ENCODE data around the gene FHOD3.
A peak's percentile ranks its signal among the peaks of the same experiment; 100 is the strongest.
"Not testable (repeated sequence)": the region's sequence is repeated elsewhere in the genome, so short reads cannot be mapped to it uniquely, and the experiment has no call there.

Gene FHOD3

DNA sequence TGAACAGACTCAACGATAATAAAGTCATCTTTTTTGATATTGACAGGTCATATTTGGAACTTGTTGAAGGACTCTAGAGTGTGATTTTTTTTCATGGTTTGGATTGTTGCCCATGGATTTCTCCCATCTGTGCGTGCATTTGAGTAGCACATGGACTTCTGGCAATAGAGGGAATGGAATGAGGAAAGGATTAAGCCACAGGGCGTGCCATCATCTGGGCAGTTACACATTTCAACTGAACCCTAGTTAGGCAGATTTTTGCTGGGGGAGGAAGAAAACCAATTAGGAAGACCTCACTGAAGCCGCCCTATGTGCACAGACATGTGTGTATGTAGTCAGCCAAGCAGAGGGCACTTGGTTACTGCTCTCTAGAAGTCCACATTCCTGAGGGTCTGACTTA is 458.7 kb downstream of the FHOD3 start:
- peak; percentile 87 for DNase-seq (ENCODE audit: low spot score)

DNA sequence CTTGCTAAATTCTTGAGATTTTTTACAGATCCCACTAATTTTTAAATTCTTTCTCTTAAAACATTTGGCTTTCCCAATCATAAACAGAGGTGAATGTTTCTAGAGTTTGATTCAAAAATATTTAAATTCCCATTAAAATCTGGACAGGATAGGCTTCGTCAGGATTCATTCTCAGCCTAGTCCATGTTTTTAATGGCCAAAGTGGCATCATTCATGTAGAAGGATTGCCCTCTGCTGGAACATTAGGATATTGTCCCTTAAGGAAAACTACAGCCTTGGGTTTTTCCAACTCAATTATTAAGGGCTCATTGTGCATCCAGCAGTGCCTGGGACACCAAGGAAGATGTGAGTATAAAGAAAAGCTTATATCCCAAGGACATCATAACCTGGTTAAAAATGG is 459.6 kb downstream of the FHOD3 start:
- peak; percentile 73 for DNase-seq (ENCODE audit: low spot score)

DNA sequence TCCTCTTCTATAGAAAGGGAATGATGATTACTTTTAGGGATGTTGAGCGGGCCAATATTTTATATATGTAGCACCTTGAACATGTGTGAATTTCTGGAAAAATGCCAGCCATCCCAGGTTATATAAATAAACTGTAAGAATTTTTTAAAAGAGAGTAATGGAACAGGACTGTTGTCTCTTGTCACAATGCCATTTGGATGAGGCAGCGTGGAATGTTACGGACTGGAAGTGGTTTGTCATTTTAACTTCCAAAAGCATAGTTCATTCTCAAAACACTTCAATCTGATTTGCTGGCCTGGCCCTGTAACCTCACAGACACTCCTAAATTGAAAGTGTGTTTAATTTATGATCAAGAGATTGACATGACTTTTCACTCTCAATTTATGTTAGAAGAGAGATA is 460.5 kb downstream of the FHOD3 start:
- DNase-seq (ENCODE audit: low spot score): peak; percentile 51

DNA sequence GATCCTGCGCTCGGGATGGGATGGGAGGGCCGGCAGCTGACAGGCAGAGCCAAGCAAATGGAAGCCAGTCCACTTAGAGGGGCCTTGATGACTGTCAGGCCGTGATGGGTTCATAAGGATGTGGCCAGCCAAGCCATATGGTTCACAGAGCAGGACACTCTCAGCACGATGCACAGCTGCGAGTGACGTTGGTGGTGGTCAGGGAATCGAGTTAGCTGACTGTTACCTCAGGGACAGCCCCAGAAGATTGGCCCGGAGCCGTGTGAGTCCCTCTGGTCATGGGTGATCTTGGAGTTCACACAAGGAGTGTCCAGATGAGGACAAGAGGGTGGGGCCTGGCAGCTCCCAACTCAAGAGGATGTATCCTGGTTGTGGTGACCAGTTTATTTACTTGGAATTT is 461.1 kb downstream of the FHOD3 start:
- DNase-seq (ENCODE audit: low spot score): no peak

DNA sequence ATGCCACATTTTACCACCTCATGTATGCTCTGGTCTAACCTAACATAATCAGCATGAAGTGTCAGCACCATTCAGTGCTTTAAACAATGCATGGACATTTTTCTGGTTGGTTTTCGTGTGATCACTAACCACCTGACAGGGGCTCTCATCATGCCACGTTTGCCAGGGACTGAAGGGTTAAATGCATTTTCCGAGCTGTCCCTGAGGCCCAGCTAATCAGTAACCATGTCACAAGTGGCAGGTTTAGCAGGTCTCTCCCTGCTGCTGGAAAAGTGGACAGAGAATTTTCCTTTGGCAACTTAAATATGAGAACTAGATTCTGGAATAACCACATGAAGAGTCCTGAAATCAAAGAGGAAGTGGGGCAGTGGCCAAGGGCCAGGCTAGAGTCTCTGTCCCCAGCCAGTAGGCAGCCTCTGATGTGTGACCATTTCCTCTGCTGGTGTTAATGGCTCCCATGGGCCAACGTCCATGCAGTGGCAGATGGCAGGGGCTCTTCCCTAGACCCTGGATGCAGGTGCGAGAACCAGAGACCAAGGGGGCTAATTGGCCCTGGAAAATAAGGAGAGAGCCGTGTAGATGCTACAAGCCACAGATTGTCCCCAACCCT is 461.8 kb downstream of the FHOD3 start:
- DNase-seq (ENCODE audit: low spot score): no peak

DNA sequence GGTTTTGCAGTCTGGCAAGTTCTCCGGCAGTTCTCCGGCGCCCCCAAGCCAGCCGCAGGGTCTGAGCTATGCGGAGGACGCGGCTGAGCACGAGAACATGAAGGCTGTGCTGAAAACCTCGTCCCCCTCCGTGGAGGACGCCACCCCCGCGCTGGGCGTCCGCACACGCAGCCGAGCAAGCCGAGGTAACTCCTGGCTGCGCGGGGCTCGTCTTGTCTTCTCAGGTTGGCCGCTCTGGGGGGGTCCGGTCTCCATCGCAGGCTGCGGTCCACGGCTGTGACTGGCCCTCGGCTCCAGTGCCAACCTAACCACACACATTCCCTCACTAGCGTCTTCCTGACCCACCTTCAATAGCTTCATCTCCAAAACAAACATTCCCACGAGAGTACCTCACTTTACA is 463.1 kb downstream of the FHOD3 start:
- DNase-seq (ENCODE audit: low spot score): no peak

DNA sequence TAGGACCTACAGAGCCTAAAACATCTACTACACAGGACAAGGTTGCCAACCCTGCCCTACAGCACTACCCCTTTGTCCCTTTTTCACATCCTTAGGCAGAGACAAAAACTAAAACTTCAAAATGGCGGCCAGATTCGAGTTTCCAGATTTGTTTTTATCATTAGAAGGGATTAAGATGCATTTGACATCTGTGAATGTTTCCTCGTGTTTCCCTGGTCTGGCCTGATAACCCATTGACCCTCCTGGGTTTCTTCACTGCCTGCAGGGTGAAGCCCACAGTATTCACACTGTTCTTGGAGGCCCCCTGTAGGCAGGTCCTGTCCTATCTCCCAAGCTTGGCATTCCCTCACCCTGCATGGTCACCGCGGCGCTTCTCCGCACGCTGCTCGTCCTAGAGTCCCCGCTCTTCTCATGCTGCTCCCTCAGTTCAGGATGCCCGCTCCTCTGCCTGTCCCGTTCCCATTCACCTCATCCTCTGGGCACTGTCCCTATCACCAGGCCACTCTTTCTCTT is 463.7 kb downstream of the FHOD3 start:
- DNase-seq (ENCODE audit: low spot score): no peak

DNA sequence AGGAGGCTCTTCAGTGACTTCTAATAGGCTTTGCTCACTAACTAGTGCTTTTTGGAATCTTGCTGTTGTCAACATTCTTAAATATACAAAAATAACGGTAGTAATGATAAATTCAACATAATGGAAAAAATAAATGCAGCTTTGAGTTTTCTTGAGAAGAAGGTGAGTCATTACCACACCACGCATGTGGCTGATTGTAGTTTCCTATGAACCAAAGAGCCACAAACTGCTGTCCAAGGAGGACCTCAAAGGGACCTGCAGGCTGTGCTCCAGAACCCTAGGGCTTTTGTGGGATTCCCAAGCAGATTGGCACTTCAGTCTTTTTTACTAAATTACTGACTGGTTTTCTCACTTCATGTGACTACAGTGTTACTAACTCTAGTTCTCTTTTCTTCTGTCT is 464.6 kb downstream of the FHOD3 start:
- no peak for DNase-seq (ENCODE audit: low spot score)

DNA sequence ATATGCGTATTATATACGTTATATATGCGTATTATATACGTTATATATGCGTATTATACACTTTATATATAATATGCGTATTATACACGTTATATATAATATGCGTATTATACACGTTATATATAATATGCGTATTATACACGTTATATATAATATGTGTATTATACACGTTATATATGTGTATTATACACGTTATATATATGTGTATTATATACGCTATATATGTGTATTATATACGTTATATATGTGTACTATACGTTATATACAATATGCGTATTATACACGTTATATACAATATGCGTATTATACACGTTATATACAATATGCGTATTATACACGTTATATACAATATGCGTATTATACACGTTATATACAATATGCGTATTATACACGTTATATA is 465.5 kb downstream of the FHOD3 start:
- not testable (repeated sequence) for DNase-seq (ENCODE audit: low spot score)

DNA sequence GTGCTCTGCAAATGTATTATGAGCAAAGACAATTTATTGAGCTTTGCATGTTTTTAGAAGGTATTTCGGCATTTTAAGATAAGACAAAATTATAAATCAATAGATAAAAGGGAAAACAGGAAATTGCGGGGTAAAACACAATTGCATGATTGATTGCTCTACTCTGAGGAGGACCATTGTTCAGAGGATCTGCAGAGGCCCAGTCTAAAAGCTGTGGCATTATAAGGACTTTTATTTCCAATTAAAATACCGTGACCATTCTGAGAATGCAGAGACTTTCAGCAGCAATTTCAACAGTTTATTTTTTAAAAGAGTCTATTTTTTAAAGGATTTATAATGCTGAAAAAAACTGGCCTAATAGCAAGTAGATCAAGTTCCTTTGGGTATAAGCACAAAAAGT is 469.3 kb downstream of the FHOD3 start:
- no peak for DNase-seq (ENCODE audit: low spot score)

DNA sequence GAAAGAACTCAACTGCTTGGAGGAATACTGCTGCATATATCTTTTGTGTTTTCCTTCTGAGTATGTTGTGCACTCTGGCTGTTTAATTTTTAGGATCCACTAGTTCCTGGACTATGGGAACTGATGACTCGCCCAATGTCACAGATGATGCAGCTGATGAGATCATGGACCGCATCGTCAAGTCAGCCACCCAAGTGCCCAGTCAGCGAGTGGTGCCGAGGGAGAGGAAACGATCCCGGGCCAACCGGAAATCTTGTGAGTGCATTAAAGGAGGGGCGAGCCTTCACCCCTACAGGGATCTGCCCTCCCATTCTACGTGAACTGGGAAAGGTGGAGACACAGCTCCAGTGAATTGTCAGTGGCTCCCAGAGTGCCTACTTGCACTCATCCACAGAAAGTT is 471.7 kb downstream of the FHOD3 start:
- DNase-seq (ENCODE audit: low spot score): no peak

DNA sequence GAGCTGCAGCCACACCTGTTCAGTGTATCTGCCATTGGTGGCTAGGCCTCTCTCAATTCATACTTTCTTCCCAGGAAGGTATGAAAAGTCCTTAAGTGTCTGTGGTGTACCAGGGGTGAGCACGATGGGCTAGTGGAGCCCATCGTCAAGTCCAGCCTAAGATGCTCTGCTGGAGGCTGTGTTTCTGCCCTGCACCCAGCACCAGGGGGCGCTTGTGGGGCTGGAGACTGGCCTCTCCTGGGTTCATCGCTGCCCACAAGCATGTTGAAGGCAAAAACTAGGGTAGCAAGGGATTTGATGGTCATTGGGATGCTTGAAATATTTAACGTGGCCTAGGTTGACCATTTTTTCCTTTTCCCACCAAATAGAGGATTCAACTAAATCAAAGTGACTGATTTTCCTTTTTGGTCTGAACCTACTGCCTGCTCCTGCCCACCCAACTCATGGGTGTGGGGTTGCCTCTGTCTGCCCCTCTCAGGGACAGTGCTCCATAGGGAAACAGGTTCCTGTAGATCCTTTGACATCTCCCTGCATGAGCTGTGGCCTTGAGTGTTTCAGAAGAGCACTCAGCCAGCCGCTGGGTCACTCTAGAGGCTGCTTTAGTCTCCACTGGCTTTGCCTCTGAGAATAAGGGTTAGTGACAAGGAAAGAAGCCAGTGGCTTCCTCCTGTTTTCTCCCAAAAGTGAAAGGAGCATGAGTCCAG is 472.2 kb downstream of the FHOD3 start:
- DNase-seq (ENCODE audit: low spot score): no peak

DNA sequence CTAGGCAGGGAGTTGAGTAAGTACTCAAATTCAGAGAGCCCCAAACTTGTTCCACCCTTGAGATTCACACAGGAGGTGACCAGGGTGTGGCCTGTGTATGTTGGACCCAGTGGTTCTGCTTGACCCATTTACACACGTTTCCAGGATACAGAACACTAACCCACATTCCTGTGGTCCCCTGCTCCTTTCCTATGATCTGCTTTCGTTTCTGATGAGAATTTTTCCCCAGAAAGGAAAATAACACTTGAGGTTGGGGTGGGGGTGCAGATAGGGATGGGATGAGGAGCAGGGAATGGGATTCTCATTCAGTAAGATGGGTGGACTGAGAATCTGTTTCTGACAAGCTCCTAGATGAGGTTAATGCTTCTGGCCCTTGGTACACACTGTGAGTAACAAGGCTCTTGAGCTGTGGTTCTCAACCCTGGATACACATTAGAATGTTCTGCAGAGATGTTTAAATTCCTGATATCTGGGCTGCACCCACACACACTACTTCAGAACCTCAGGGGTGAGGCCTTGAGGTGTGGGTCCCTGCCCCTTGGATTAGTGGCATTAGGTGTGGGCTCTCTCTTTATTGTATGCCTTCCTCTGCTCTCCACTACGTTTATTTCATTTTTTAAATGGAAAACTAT is 472.9 kb downstream of the FHOD3 start:
- peak; percentile 72 for DNase-seq (ENCODE audit: low spot score)

DNA sequence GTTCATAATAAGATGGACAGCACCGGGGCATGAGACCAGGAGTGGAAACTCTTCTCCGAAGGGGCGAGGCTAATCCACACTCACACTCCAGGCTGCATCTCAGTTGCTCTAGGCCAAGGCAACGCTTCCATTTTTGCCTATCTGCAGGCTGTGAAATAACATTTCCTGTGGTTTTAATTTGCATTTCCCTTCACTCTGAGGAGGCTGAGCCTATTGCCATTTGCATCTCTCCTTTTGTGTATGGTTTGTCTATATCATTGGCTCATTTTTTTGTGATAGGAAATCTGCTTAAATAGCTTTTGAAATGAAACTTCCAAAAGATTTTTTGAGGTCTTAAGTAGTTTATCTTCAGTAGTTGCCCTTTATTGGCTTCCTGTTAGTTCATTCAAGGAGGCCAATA is 473.7 kb downstream of the FHOD3 start:
- no peak for DNase-seq (ENCODE audit: low spot score)

DNA sequence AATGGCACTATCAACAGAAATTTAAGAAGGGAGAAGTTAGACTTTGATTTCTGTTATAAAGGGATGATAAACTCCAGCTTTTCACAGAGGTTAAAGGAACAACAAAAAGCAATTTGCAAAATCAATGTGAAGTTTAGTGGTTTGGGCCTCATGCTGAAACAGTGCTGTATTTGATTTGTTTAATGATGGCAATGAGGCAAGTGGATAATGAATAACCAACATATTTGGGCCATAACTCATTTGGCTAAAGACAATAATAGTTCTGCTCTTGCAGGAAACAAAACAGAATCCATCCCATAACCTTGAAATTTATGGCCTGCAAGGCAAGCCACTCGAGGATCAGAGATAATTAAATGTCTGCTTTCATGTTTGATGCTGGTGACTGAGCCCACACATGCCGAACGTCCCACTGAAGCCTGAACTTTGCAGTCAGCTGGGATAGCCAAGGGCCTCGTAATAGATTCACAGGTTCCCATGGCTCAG is 474.8 kb downstream of the FHOD3 start:
- peak; percentile 68 for DNase-seq (ENCODE audit: low spot score)

DNA sequence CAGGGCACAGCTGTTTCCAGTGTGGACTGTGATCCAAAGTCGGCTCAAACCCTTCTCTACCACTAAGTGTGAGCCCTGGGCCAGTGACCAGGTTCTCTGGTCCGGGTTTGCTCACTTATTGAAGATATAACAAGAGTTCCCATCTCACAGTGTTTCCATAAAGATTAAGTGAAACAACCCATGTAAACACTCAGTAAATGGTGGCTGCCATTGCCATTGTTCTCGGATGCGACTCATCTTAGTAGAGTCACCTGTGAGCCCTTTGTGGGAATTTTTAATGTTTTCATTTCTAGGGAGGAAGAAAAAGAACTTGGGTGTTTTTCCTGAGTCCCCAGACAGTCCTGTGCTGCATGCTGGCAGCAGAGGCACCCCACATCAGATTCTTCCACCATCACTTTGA is 477.9 kb downstream of the FHOD3 start:
- no peak for DNase-seq (ENCODE audit: low spot score)

DNA sequence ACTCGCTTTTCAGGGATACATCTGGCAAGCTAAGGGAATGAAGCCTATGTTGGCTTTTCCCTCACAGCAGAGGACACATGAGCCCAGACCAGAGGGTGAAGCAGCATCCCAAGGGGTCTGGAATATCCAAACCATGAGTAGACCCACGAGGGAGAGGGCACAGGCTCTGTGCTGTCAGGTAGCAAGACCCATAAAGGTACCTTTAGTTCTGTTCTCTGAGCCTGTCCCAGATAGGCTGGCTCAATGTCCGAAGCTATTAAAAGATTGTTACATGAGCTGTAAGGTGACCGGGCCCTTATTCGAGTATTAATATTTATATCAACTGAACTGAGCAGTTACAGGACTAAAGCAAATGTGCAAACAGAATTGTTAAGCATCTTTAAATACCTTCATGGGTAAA is 479.1 kb downstream of the FHOD3 start:
- no peak for DNase-seq (ENCODE audit: low spot score)

DNA sequence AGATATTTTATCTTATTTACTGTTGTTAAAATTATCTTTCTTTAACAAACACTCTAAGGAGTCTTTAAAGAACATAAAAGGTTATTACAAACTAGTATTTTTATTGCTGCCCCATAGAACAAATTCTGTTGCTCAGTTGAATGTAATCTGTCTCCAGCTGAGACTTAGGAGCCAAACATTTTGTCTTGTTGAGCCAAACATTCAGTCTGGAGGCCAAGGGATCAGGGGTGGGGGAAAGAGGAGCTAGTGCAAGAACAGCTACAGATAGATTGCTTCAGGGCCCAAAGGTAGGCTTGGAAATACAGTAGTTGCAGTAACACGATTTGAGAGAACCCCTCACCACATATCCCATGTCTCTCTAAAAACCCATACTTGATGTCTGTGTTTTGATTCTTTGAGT is 480.1 kb downstream of the FHOD3 start:
- DNase-seq (ENCODE audit: low spot score): no peak

DNA sequence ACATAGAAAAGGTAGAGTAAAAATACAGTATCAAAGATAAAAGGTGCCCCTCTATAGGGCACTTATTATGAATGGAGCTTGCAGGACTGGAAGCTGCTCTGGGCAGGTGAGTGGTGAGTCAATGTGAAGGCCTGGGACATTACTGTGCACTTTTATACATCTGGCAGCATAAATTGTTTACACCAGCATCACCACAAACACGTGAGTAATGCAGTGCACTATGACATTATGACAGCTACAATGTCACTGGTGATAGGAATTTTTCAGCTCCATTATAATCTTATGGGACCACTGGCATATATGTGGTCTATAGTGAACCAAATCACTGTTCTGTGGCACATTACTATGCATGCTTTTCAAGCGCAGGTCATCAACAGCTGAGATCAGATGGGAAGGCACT is 483.2 kb downstream of the FHOD3 start:
- no peak for DNase-seq (ENCODE audit: low spot score)

DNA sequence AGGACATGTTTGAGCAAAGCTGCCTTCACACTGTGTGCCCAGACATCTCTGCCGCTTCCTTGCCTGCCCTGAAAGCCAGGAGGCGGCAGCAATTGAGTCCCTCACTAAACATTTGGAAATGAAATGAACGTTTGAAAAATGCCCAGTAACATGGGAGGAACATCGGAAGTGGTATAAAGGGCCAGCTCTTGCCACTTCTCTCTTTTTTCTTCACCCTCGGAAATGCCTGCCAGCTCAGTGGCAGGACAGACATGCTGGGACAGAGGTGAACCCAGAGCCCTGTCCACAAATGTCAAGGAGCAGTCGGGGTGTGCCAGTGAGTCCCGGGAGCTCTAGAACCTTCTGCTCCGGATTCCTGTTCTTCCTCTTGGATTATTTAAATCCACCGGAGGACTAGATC is 485.2 kb downstream of the FHOD3 start:
- DNase-seq (ENCODE audit: low spot score): no peak

DNA sequence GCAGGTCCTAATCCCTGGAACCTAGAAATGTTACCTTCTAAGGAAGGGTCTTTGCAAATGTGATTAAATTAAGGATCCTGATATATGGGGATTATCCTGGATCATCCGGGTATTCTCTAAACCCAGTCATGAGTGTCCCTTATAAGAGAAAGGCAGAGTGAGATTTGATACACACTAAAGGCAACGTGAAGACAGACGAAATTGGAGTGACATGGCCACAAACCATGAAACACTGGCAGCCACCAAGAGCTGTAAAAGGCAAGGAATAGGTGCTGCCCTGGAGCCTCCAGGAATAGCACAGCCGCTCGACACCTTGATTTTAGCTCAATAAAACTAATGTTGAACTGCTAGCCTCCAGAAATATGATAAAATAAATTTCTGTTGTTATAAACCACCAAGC is 486.3 kb downstream of the FHOD3 start:
- DNase-seq (ENCODE audit: low spot score): no peak

DNA sequence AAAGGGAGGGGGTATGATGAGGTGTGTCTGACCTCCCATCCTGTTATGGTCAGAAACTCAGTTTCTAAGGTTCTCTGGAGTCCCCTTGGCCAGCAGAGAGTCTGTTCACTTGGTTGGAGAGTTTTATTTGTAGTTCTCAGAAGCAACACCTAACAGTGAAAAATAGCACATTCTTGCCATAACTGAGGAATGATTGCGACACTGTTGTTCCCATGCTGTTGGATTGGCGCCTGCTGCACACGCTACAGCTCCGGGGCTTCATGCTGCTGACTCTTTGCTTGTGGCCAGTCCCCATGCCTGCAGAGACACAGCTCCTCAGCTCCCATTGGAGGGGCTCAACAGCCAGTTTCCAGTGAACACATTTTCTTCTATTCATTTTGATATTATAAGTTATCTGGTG is 489.2 kb downstream of the FHOD3 start:
- peak; percentile 89 for DNase-seq (ENCODE audit: low spot score)

DNA sequence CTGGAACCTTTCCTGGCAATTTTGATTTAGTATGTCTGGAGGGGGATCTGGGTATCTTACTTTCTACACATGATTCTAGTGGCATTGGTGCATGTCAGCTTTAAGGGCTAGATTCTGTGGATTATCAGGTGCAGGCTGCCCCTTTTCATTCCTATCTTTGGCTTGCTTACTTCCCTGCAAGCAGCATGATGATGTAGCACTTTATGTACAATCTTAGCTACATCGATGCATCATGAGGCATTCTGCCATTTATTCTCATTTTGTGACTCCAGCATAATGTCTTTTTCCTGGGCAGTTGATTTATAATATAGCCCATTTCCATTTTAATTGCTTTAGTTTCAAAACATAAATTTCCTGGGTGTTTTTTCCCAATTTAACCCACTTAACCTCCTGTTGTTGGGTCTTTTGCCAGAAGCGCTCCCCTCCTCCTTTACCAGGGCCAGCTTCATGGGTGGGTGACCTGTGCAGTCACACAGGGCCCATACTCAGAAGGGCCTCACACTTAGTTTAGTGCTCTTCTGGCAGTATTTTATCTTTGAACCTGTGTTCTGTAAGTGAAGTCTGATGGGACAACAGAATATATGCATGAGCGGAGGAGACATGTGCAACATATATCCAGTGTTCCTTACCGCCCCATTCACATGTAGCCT is 495.2 kb downstream of the FHOD3 start:
- no peak for DNase-seq (ENCODE audit: low spot score)
